PC-9 (cell line): ENCODE measurements around the gene SIX2.

Source experiments
- CTCF ChIP-seq: fragments of 200-600 bp; sonication (generic); conservative IDR thresholded peaks from 2 replicates; pipeline ENCODE4 v1.6.1; 2017; ENCODE audit warnings: mixed run types, antibody characterized with exemption, mild to moderate bottlenecking, moderate library complexity
- EZH2 ChIP-seq: fragments of 200-600 bp; sonication (generic); IDR thresholded peaks from 2 replicates; pipeline ENCODE4 v1.8.0; 2017; ENCODE audit warnings: antibody characterized with exemption, low read depth

- TF ChIP-seq CTCF (no peak), EZH2 (no peak)
These were observed 48.4 kb downstream of the SIX2 start for GRCh38 chr2:44960871-44961270.
